ENCODE data around the gene TNFRSF8. TPM values are rescaled to one million over a fixed set of nuclear protein-coding genes. Genes with fewer than 3 reads are reported as not detected.

TNFRSF8 gene
- total RNA-seq, 4 donors from 2014 or later, result 0.18 to 1.2 (median 0.76) TPM; not detected in 1

DNA sequence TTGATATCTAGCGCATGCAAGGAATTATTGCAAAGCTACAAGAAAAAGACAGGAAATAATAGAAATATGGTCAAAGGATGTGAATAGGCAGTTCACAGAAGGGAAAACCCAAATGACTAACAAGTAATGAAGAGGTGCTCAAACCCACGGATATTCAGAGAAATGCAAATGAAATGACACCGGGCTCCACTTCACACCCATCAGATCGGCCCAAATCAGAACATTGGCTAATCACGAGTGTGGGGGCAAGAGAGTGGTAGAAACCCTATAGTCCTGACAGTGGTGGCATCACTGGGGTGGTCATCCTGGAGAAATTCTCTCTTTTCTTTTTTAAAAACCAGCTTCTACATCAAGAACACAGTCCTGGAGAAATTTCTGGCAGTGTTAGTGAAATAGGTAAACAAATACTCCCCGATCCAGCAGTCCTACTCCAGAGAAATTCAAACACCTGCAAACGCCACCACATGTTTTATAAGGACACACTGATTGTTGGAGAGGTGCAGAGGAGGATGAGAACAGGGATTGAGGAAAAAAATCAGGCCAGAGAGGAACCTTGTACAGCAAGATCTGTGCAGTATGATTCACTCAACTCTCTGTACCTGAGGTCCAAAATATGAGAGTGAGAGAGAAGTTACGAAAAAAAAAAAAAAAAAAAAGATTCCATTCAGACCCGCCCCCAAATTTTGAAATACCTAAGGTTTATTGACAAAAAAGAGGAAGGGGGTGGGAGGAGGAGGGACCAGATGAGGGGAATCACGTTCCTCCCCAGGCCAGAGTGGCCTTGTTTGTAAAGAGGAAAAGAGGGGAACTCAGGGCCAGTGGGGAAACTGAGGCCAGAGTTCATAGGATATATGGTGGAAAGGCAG is 94.5 kb downstream of the TNFRSF8 start:
- TF ChIP-seq CTCF (IDR thresholded peaks at IDR 0.05), result no peak
- TF ChIP-seq POLR2A (IDR thresholded peaks at IDR 0.05), result no peak
- no peak for DNase-seq
- intact Hi-C loops (cut with DNase I), result no loop called here
- Histone ChIP-seq H3K27me3 (peaks cover 0 to 17% (median 0%) of the 10 kb centered on the region in 4 donors), H3K36me3 (no peaks in the 10 kb centered on the region), H3K4me3 (no peak overlapping the region), H3K27ac (peak overlapping the region in 2 of 4 donors; percentile 22 to 34), H3K4me1 (peaks cover 20 to 47% (median 29%) of the 10 kb centered on the region in 3 donors), H3K9me3 (no peaks in the 10 kb centered on the region)
- 29 to 34% methylated on average over 9 to 10 of the region's 10 CpGs for WGBS, 2 donors

DNA sequence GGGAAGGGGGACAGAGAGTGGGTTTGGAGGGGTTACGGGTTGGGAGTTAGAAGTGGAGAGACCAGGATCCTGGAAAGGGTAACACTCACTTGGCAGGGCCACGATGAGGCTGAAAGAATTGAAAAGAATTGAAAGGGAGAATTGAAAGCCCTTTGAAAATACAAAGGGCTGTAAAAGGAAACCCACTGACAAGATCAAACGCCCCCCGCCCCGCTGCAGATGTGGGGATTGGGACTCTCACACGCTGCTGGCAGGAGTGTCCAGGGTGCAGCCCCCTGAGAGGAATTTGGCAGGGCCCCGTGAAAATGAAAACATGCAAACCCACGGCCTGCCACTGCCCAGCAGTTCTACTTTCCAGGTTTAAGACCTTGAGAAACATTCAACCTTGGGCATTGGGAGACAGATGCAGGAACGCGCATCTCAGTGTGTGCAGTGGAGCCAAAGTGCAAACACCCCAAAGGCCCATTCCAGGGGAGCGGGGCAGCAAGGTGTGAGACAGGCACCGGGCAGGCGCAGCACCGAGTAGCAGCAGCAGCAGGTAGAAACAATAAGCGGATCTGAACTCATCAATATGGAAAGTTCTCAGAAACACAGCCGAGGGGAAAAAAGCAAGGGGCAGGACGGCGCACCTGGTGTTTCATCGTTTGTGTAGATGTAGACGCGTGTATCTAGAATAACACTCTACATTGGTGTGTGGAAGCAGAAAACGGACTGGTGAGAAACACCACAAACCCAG is 95.4 kb downstream of the TNFRSF8 start:
- intact Hi-C loops (cut with DNase I), result no loop called here

DNA sequence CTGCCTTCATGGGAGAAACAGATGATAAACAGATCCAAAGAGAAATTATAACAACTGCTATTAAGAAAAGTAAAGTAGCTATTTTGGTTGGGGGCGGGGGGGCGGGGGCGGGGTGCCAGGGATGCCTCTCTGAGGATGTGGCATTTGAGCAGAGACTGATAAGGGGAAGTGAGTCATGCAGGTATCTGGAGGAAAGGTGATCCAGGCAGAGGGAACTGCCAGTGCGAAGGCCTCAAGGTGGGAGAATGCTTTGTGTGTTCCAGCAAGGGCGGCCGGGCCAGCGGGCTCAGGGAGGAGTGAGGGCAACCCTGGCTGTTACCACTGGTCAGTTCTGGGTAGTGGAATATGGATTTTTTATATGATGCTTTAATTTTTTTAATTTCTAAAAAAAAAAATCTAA is 96.7 kb downstream of the TNFRSF8 start:
- H3K4me1 ChIP-seq, result peaks cover 20 to 53% (median 28%) of the 10 kb centered on the region in 3 donors
- H3K9me3 ChIP-seq, result no peaks in the 10 kb centered on the region
- no peak overlapping the region for H3K27ac ChIP-seq
- no peak for DNase-seq
- no peaks in the 10 kb centered on the region for H3K36me3 ChIP-seq
- no peak overlapping the region for H3K4me3 ChIP-seq
- no peak for TF ChIP-seq POLR2A (IDR thresholded peaks at IDR 0.05)
- TF ChIP-seq CTCF (IDR thresholded peaks at IDR 0.05), result no peak
- 69 to 75% methylated on average over 7 of the region's 7 CpGs for WGBS, 2 donors
- intact Hi-C loops (cut with DNase I), result no loop called here
- H3K27me3 ChIP-seq, result peaks cover 0 to 17% (median 0%) of the 10 kb centered on the region in 4 donors

More for the DNA sequence above, 95.4 kb downstream of the TNFRSF8 start:
- WGBS, 2 donors, result 58 to 66% methylated on average over 18 to 19 of the region's 22 CpGs
- Histone ChIP-seq H3K4me3 (no peak overlapping the region), H3K27me3 (peaks cover 0 to 8% (median 0%) of the 10 kb centered on the region in 4 donors), H3K36me3 (no peaks in the 10 kb centered on the region), H3K4me1 (peaks cover 20 to 47% (median 29%) of the 10 kb centered on the region in 3 donors), H3K9me3 (no peaks in the 10 kb centered on the region), H3K27ac (peak overlapping the region in 2 of 4 donors; percentile 22 to 34)
- DNase-seq, result no peak
- TF ChIP-seq POLR2A (IDR thresholded peaks at IDR 0.05) (no peak), CTCF (IDR thresholded peaks at IDR 0.05) (no peak)

DNA sequence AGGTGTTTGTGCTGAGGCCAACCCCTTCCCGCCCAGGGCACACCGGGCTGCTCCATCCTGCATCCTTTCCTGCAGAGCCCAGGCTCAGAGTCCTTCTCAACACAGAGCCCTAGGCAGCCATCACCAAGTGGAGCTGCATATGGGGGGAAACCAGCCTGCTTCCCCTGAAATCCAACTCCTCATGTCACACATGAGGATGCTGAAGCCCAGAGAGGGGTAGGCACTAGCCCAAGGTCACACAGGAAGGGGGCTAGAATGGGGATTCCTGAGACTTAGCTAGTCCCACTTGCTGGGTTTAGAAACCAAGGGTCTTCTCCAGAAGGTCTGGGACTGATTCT is 98.2 kb downstream of the TNFRSF8 start:
- H3K36me3 ChIP-seq, result no peaks in the 10 kb centered on the region
- H3K4me3 ChIP-seq, result no peak overlapping the region
- peaks cover 20 to 59% (median 29%) of the 10 kb centered on the region in 3 donors for H3K4me1 ChIP-seq
- intact Hi-C loops (cut with DNase I), result no loop called here
- peaks cover 0 to 13% (median 0%) of the 10 kb centered on the region in 4 donors for H3K27me3 ChIP-seq
- TF ChIP-seq POLR2A (IDR thresholded peaks at IDR 0.05), result no peak
- TF ChIP-seq CTCF (IDR thresholded peaks at IDR 0.05), result no peak
- H3K27ac ChIP-seq, result peak overlapping the region; percentile 29 to 88 (median 68)
- H3K9me3 ChIP-seq, result no peaks in the 10 kb centered on the region
- no CpG with 5 or more reads among the region's 2 CpGs for WGBS, 2 donors
- no peak for DNase-seq

Measured in esophagus squamous epithelium (tissue), 5 donors.